CD8-positive, alpha-beta memory T cell (primary cell): ENCODE data around the gene TSHZ2. TPM values are rescaled to one million over a fixed set of nuclear protein-coding genes. Genes with fewer than 3 reads are reported as not detected.

Experiments used
- CTCF ChIA-PET: fragments of 350-600 bp; sonication (Branson Sonifier 250); formaldehyde crosslinking; loops from one replicate; lab custom pipeline; 2021; ENCODE audit warnings: antibody characterized with exemption; lab: Charles Lee
- POLR2A ChIA-PET: fragments of 350-600 bp; sonication (Branson Sonifier 250); formaldehyde crosslinking; loops from one replicate; lab custom pipeline; 2021; ENCODE audit warnings: antibody characterized with exemption; lab: Charles Lee
- DNase-seq, 5 donors: peaks; one replicate each; pipeline versions ENCODE4 v3.0.0 to v3.0.0-alpha.2; 2020 to 2022; ENCODE audit warnings: mixed read lengths in 1 of 5
- H3K27ac ChIP-seq: one replicate; pipeline ENCODE4 v1.7.0; 2013; ENCODE audit warnings: low read depth, mild to moderate bottlenecking, low read length, moderate library complexity
- H3K27me3 ChIP-seq: 2 replicates; pipeline ENCODE4 v1.7.0; 2013; ENCODE audit warnings: low read length, mild to moderate bottlenecking; ENCODE audit not compliant: insufficient read depth, poor library complexity, severe bottlenecking
- H3K36me3 ChIP-seq: 2 replicates; pipeline ENCODE4 v1.7.0; 2013; ENCODE audit warnings: mild to moderate bottlenecking, low read length, moderate library complexity; ENCODE audit not compliant: insufficient read depth
- H3K4me1 ChIP-seq: 2 replicates; pipeline ENCODE4 v1.7.0; 2013; ENCODE audit warnings: mild to moderate bottlenecking, low read length, moderate library complexity; ENCODE audit not compliant: insufficient read depth
- H3K4me3 ChIP-seq: 2 replicates; pipeline ENCODE4 v1.7.0; 2013; ENCODE audit warnings: mild to moderate bottlenecking, low read length
- H3K9me3 ChIP-seq: 2 replicates; pipeline ENCODE4 v1.7.0; 2013; ENCODE audit warnings: mild to moderate bottlenecking, low read length
- H3K27ac Mint-ChIP-seq, 8 donors: one replicate each; pipeline ENCODE4 v1.8.0; 2020 to 2021; ENCODE audit warnings: mixed read lengths in 8 of 8, mild to moderate bottlenecking in 6 of 8, inconsistent platforms in 3 of 8, moderate library complexity in 3 of 8
- H3K27me3 Mint-ChIP-seq, 2 donors: one replicate each; pipeline ENCODE4 v1.8.0; 2020 to 2021; ENCODE audit warnings: mixed read lengths in 2 of 2, mild to moderate bottlenecking in 1 of 2, moderate library complexity in 1 of 2
- H3K36me3 Mint-ChIP-seq, 3 donors: one replicate each; pipeline ENCODE4 v1.8.0; 2020 to 2021; ENCODE audit warnings: mixed read lengths in 3 of 3, inconsistent platforms in 1 of 3, mild to moderate bottlenecking in 1 of 3
- H3K4me1 Mint-ChIP-seq, 3 donors: one replicate each; pipeline ENCODE4 v1.8.0; 2020 to 2021; ENCODE audit warnings: mixed read lengths in 3 of 3, inconsistent platforms in 1 of 3, mild to moderate bottlenecking in 1 of 3
- H3K4me3 Mint-ChIP-seq, 7 donors: one replicate each; pipeline ENCODE4 v1.8.0; 2020 to 2021; ENCODE audit warnings: mixed read lengths in 7 of 7, mild to moderate bottlenecking in 6 of 7, moderate library complexity in 4 of 7, inconsistent platforms in 2 of 7
- H3K9me3 Mint-ChIP-seq, 5 donors: one replicate each; pipeline ENCODE4 v1.8.0; 2020 to 2022; ENCODE audit warnings: mixed read lengths in 5 of 5, mild to moderate bottlenecking in 3 of 5, moderate library complexity in 2 of 5, inconsistent platforms in 1 of 5
- polyA plus RNA-seq: library from polyadenylated mRNA; unstranded; fragments of 300-500 nt; fragmentation: Illumina TruSeq; gene quantifications from one replicate; pipeline ENCODE4 v1.2.3, GENCODE V29; 2021
- total RNA-seq, 2 experiments: library from RNA; stranded (reverse); gene quantifications; one replicate each; pipeline ENCODE4 v1.2.3, GENCODE V29; 2021

Gene TSHZ2
- total and polyA plus RNA-seq, 3 experiments from 2014 or later: 0.10 to 1.6 (median 1.5) TPM

GRCh38 chr20:53070224-53070623, 98.1 kb downstream of the TSHZ2 start:
- Histone ChIP-seq H3K9me3 (no peaks in the 10 kb centered on the region), H3K4me3 (no peak overlapping the region), H3K4me1 (peaks cover 6% of the 10 kb centered on the region), H3K27me3 (no peaks in the 10 kb centered on the region), H3K27ac (no peak overlapping the region), H3K36me3 (no peaks in the 10 kb centered on the region)
- ChIA-PET CTCF (no interaction called here), POLR2A (no interaction called here)
- H3K4me1 Mint-ChIP-seq: peaks cover 0 to 25% (median 0%) of the 10 kb centered on the region in 3 donors
- H3K36me3 Mint-ChIP-seq: no peaks in the 10 kb centered on the region
- H3K27me3 Mint-ChIP-seq: peaks cover 15 to 65% of the 10 kb centered on the region in 2 donors
- H3K27ac Mint-ChIP-seq: peak overlapping the region in 1 of 8 donors; percentile 81
- DNase-seq: no peak
- H3K4me3 Mint-ChIP-seq: no peak overlapping the region
- H3K9me3 Mint-ChIP-seq: peaks cover 0 to 3% (median 0%) of the 10 kb centered on the region in 5 donors

GRCh38 chr20:53070706-53071392, 98.7 kb downstream of the TSHZ2 start:
- Histone ChIP-seq H3K27me3 (no peaks in the 10 kb centered on the region), H3K4me3 (no peak overlapping the region), H3K4me1 (peaks cover 6% of the 10 kb centered on the region), H3K9me3 (no peaks in the 10 kb centered on the region), H3K27ac (no peak overlapping the region), H3K36me3 (no peaks in the 10 kb centered on the region)
- peaks cover 15 to 65% of the 10 kb centered on the region in 2 donors for H3K27me3 Mint-ChIP-seq
- peak overlapping the region in 1 of 7 donors; percentile 38 for H3K4me3 Mint-ChIP-seq
- CTCF ChIA-PET: no interaction called here
- H3K36me3 Mint-ChIP-seq: no peaks in the 10 kb centered on the region
- peak overlapping the region in 1 of 8 donors; percentile 81 for H3K27ac Mint-ChIP-seq
- peaks cover 0 to 3% (median 0%) of the 10 kb centered on the region in 5 donors for H3K9me3 Mint-ChIP-seq
- POLR2A ChIA-PET: no interaction called here
- H3K4me1 Mint-ChIP-seq: peaks cover 0 to 25% (median 0%) of the 10 kb centered on the region in 3 donors
- DNase-seq: no peak

GRCh38 chr20:53071833-53072232, 99.7 kb downstream of the TSHZ2 start:
- Mint-ChIP-seq H3K27me3 (peaks cover 15 to 65% of the 10 kb centered on the region in 2 donors), H3K9me3 (peaks cover 0 to 2% (median 0%) of the 10 kb centered on the region in 5 donors), H3K27ac (peak overlapping the region in 1 of 8 donors; percentile 35), H3K4me3 (no peak overlapping the region), H3K36me3 (no peaks in the 10 kb centered on the region), H3K4me1 (peaks cover 0 to 25% (median 0%) of the 10 kb centered on the region in 3 donors)
- H3K9me3 ChIP-seq: no peaks in the 10 kb centered on the region
- H3K27me3 ChIP-seq: no peaks in the 10 kb centered on the region
- ChIA-PET CTCF (no interaction called here), POLR2A (no interaction called here)
- no peak overlapping the region for H3K4me3 ChIP-seq
- no peaks in the 10 kb centered on the region for H3K36me3 ChIP-seq
- H3K4me1 ChIP-seq: peaks cover 11% of the 10 kb centered on the region
- no peak for DNase-seq
- no peak overlapping the region for H3K27ac ChIP-seq

- ChIA-PET POLR2A (no interaction called here), CTCF (no interaction called here)
- H3K36me3 Mint-ChIP-seq: no peaks in the 10 kb centered on the region
- peaks cover 11% of the 10 kb centered on the region for H3K4me1 ChIP-seq
- H3K27ac Mint-ChIP-seq: no peak overlapping the region
- no peaks in the 10 kb centered on the region for H3K9me3 ChIP-seq
- no peak for DNase-seq
- H3K4me3 Mint-ChIP-seq: no peak overlapping the region
- no peak overlapping the region for H3K4me3 ChIP-seq
- peaks cover 0 to 2% (median 0%) of the 10 kb centered on the region in 5 donors for H3K9me3 Mint-ChIP-seq
- H3K27ac ChIP-seq: no peak overlapping the region
- no peaks in the 10 kb centered on the region for H3K36me3 ChIP-seq
- peaks cover 8 to 58% of the 10 kb centered on the region in 2 donors for H3K27me3 Mint-ChIP-seq
- H3K4me1 Mint-ChIP-seq: peaks cover 0 to 25% (median 0%) of the 10 kb centered on the region in 3 donors
- H3K27me3 ChIP-seq: no peaks in the 10 kb centered on the region
These were observed 100.9 kb downstream of the TSHZ2 start for GRCh38 chr20:53072923-53073579.

GRCh38 chr20:53073636-53074415, 101.7 kb downstream of the TSHZ2 start:
- Mint-ChIP-seq H3K27ac (no peak overlapping the region), H3K4me3 (no peak overlapping the region), H3K9me3 (peaks cover 0 to 2% (median 0%) of the 10 kb centered on the region in 5 donors), H3K27me3 (peaks cover 8 to 51% of the 10 kb centered on the region in 2 donors), H3K4me1 (peaks cover 0 to 25% (median 0%) of the 10 kb centered on the region in 3 donors), H3K36me3 (no peaks in the 10 kb centered on the region)
- Histone ChIP-seq H3K27me3 (no peaks in the 10 kb centered on the region), H3K36me3 (no peaks in the 10 kb centered on the region), H3K27ac (no peak overlapping the region), H3K4me1 (peaks cover 11% of the 10 kb centered on the region), H3K9me3 (no peaks in the 10 kb centered on the region), H3K4me3 (no peak overlapping the region)
- ChIA-PET CTCF (no interaction called here), POLR2A (no interaction called here)
- no peak for DNase-seq

GRCh38 chr20:53074811-53075314, 102.7 kb downstream of the TSHZ2 start:
- peaks cover 11% of the 10 kb centered on the region for H3K4me1 ChIP-seq
- H3K27ac Mint-ChIP-seq: no peak overlapping the region
- DNase-seq: no peak
- H3K27ac ChIP-seq: no peak overlapping the region
- H3K4me3 ChIP-seq: no peak overlapping the region
- peaks cover 5 to 41% of the 10 kb centered on the region in 2 donors for H3K27me3 Mint-ChIP-seq
- no peaks in the 10 kb centered on the region for H3K36me3 ChIP-seq
- CTCF ChIA-PET: no interaction called here
- peaks cover 0 to 26% (median 0%) of the 10 kb centered on the region in 3 donors for H3K4me1 Mint-ChIP-seq
- POLR2A ChIA-PET: no interaction called here
- peaks cover 0 to 2% (median 0%) of the 10 kb centered on the region in 5 donors for H3K9me3 Mint-ChIP-seq
- H3K4me3 Mint-ChIP-seq: no peak overlapping the region
- H3K9me3 ChIP-seq: no peaks in the 10 kb centered on the region
- H3K27me3 ChIP-seq: no peaks in the 10 kb centered on the region
- H3K36me3 Mint-ChIP-seq: no peaks in the 10 kb centered on the region

- H3K4me3 ChIP-seq: no peak overlapping the region
- peaks cover 9% of the 10 kb centered on the region for H3K4me1 ChIP-seq
- H3K9me3 ChIP-seq: no peaks in the 10 kb centered on the region
- no peaks in the 10 kb centered on the region for H3K36me3 ChIP-seq
- ChIA-PET CTCF (no interaction called here), POLR2A (no interaction called here)
- no peak for DNase-seq
- no peak overlapping the region for H3K27ac ChIP-seq
- Mint-ChIP-seq H3K4me1 (peaks cover 0 to 27% (median 0%) of the 10 kb centered on the region in 3 donors), H3K4me3 (no peak overlapping the region), H3K9me3 (peaks cover 0 to 2% (median 0%) of the 10 kb centered on the region in 5 donors), H3K27me3 (peaks cover 6 to 23% of the 10 kb centered on the region in 2 donors), H3K27ac (no peak overlapping the region), H3K36me3 (no peaks in the 10 kb centered on the region)
- no peaks in the 10 kb centered on the region for H3K27me3 ChIP-seq
These were observed 104.5 kb downstream of the TSHZ2 start for GRCh38 chr20:53076668-53077067.
